ENCODE measurements around the gene GPR89A.

GRCh38 chr1:145705622-145706021, 97.8 kb downstream of the GPR89A start:
- TF ChIP-seq CTCF (IDR thresholded peaks at IDR 0.05; ENCODE audit: low read depth, low read length) (no peak), POLR2A (IDR thresholded peaks at IDR 0.05; ENCODE audit: extremely low read depth, insufficient read length) (no peak), MAX (IDR thresholded peaks at IDR 0.05; ENCODE audit: low read depth, low read length) (no peak)

Measured in NB4 (cell line).